ENCODE results near the gene RPUSD4.

RPUSD4 gene

DNA sequence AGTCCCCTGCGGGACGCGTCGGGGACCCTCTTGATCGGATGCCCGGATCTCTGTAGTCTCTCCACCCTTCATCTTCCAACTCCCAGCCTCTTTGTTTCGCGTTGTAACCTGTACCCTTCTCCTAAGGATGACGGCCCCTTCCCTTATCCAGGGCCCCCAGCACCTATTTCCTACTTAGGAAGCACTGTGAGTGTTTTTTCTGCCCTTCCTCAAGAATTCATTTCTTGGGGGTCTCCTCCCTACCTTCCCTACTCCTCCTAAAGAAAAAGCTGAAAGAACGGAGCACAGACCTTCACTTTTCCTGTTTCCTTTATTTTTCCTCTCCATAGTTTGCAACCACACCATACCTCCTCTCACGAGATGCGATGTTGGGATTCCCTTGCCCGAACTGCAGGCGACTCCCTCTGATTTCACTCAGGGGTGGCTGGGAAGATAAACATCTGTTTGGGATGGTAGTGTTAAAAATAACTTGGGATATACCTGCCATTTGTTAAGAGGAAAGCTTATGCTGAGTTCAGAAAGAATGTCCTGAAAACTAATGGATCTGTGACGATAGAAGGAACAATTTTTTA is 725 bp upstream of the RPUSD4 start:
- no peak for DNase-seq (ENCODE audit: low read depth)

- no peak for DNase-seq (ENCODE audit: low read depth)
Measured at GRCh38 chr11:126210871-126211235, 597 bp downstream of the RPUSD4 start.

DNA sequence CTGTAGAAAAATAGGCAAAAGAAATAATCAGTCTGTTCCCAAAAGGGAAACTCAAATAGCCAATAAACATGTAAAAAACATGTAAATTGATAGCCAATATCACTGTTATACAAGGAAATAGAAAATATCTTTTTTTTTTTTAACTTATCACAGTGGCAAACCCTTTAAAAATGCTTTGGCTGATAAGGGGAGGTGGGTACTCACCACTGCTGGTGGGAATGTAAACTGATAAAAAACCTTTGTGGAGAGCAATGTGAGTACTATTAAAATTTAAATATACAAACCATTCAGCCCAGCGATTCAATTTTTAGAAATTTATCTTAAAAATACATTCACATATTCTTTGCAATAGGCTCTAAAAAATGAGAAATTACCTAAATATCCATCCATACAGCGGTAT is 3.6 kb downstream of the RPUSD4 start:
- no peak for DNase-seq (ENCODE audit: low read depth)

- no peak for DNase-seq (ENCODE audit: low read depth)
Measured at GRCh38 chr11:126205359-126205758, 6.1 kb downstream of the RPUSD4 start.

- DNase-seq (ENCODE audit: low read depth) = no peak
Measured at GRCh38 chr11:126202646-126203359, 8.6 kb downstream of the RPUSD4 start.

DNA sequence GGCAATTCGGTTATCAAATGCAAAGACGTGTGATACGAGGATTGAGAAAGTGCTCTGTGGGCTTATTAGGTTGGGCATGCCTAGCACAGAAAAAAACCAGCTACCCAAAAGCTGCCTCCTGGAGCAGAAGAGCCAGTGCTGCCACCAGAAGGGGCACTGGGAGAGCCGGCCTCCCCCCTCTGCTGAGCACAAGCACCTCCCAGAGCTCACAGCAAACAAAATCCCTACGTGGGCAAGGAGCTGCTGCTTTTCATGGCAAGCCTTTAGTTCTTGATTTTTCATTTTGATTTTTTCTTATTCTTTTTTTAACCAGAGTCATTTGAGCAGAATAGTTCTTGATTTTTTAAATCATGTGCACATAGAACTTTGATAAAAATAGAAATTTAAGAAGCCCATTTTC is 12.8 kb downstream of the RPUSD4 start:
- DNase-seq (ENCODE audit: low read depth) = no peak

DNA sequence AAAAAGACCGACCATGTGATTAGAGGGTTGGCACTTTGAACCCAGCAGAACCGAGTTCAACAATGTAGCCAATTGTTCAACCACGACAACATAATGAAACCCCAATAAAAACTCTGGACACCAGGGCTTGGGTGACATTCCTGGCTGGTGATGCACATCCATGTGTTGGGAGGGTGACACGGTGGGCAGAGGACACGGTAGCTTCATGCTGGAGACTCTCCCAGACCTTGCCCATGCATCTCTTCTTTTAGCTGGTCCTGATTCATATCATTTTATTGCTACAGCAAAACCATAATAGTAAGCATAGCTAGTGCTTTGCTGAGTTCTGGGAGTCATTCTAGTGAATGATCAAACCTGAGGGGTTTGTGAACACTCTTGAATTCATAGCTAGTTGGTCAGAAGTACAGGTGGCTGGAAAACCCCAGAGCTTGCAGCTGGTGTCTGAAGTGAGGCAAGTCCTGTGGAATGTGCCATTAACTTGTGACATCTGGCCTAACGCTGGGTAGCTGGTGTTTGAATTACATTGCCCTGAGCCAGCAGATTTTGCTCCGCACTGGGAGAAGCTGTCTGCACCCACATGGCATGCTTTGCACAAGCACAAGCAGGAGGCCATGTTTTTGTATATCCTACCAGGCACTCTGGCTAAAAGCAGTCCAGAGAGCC is 14.0 kb downstream of the RPUSD4 start:
- no peak for DNase-seq (ENCODE audit: low read depth)

DNA sequence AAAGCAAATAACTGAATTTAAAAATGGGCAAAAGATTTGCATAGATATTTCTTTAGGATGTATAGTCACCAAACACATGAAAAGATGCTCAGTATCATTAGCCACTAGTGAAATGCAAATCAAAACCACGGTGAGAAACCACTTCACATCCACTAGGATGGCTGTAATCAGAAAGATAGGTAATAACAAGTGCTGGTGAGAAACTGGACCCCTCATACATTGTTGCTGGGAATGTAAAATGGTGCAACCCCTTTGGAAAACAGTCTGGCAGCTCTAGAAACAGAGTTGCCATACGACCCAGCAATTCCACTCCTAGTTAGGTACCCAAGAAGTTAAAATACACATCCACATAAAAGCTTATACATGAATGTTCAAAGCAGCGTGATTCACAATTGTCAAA is 16.3 kb downstream of the RPUSD4 start:
- no peak for DNase-seq (ENCODE audit: low read depth)

- DNase-seq (ENCODE audit: low read depth) = no peak
Measured at GRCh38 chr11:126194121-126194543, 17.3 kb downstream of the RPUSD4 start.

- no peak for DNase-seq (ENCODE audit: low read depth)
Measured at GRCh38 chr11:126193038-126193478, 18.4 kb downstream of the RPUSD4 start.

DNA sequence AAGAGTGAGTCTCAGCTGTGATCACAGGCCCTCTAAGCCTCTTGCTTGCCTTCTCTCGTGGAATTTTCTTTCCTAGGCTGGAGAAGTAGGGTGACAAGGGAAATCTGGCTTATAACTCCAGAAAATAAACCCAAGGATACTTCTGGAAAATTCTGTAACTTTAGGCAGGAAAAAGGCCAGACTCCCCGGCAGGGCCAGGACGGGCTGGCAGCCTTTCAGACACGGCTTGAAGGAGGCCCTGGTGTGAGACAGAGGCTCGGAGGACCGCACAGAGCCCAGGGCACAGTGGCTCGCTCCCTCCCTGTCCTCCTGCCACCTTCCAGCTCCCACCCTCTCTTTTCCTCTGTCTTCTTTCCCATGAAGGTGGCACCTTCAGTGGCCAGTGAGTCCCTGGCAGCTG is 19.1 kb downstream of the RPUSD4 start:
- DNase-seq (ENCODE audit: low read depth) = no peak

DNA sequence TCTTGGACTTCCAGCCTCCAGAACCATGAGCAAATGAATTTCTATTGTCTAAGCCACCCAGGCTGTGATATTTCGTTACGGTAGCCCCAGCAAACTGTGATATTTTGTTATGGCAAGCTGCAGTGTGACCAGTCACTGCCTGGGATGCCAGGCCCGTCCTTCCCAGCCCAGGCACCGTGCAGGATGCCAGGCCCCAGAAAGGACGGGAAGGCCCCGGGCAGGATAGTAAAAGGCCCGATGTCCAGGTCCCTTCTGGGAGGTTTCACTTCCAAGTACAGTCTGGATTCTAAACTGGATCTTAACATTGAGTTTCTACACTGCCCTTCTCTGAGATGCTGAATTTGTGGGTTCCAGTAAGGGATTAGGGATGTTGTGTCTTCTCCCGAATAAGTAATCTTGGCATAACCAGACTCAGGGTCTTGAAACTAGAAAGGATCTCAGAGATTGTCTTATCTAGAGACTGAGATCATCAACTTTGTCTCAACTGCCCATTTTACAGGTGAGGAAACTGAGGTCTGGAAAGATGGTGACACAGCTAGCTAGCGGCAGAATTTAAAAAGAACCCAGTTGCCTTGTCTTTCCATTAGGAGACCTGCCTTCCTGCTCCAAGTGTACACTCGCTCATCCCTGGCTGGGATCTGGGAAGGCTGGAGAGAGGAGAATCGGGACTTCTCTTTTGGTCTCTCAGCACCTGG is 19.9 kb downstream of the RPUSD4 start:
- no peak for DNase-seq (ENCODE audit: low read depth)

DNA sequence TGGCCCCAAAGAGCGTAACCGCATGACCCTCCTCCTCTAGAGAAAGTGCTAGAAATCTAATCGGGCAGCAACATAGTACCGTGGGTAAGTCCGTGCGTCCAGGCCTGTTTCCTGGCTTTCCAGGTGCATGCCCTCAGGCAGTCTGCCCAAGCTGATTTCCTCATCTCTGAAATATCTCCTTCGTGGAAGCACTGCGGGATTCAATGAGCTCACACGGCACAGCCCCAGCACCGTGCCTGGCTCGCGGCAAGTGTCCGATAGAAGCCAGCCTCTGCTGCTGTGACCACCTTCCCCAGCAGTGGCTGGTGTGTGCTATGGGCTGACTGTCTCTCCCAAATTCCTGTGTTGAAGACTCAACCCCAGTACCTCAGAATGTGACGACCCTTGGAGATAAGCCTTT is 20.7 kb downstream of the RPUSD4 start:
- no peak for DNase-seq (ENCODE audit: low read depth)

- DNase-seq (ENCODE audit: low read depth) = no peak
Measured at GRCh38 chr11:126189109-126189929, 22.1 kb downstream of the RPUSD4 start.

GRCh38 chr11:126188332-126189108 is 22.9 kb downstream of the RPUSD4 start:
- DNase-seq (ENCODE audit: low read depth) = no peak

GRCh38 chr11:126186708-126187529 is 24.5 kb downstream of the RPUSD4 start:
- DNase-seq (ENCODE audit: low read depth) = no peak

GRCh38 chr11:126186025-126186698 is 25.3 kb downstream of the RPUSD4 start:
- no peak for DNase-seq (ENCODE audit: low read depth)

GRCh38 chr11:126185259-126186024 is 26.0 kb downstream of the RPUSD4 start:
- no peak for DNase-seq (ENCODE audit: low read depth)
